GM04503 (cell line): Measurements from ENCODE around the gene SHISA2.

Source experiments
- DNase-seq: peaks from one replicate; pipeline ENCODE4 v3.0.0-alpha.2; 2012; ENCODE audit warnings: low read depth

The SHISA2 gene

DNA sequence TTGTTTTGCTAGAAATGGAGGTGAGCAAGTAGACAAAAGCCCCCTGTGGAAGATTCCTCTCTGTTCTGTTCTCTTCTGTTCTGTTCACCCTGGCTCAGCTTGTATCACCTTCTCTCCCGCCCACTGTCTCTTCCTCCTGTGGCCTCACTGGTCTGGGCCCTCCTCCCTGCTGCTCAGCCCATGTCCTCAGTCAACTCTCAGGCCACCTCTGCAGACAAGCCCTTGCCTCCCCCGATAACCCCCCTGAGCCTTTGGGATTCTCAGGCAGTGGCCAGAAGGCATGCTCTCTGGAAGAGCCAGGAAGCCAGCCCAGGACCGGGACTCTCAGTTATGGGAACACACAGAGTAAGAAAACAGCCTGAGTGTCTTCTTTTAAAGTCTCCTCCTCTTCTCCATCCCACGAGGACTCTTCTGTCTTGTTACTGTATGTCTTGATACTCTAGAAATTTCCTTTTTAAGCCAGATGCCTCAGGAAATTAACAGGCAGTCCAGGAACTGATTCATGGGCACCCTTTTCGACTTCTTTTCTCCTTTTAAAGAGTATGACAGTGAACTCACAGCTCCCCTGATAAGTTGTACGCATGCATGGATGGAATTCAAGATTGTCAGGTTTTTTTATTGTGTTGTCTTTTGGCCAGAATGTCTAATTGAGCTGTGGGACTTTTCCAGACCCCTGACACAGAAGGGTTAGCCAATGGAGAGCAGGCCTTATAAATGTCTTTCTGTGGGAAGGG, 33.7 kb downstream of the SHISA2 start:
- DNase-seq = no peak

DNA sequence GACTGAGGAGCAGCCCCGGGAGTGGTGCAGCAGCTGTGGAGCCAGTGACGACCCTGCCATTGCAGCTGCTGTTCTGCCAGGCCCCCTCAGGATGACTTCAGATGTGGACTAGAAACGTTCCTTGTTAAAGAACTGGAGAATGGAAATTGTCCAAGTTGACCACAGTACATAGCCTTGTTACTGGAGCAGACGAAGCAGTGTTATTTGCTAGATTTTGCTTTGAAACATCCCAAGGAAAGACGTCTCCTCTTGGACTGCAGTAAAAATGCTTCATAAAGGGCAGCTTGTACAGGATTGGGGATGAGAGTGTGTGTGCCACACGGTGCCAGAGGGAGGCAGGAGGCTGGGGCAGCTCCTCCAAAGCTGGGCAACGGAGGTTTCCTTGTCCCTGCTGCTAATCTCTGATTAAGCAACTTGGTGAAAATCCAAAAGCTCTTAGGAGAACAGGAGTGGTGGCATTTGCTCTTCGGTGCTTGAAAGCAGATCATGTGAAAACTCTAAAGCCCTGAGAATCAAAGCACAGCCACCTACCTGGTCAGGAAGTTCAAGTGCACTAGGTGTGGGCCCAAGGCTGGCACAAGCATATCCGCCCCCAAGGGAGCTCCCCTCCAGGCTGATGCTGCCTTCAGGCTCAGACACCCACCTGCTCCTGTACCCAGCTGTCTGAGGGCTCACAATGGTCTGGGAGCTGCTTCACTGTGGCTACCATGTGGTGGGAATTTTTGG, 34.5 kb downstream of the SHISA2 start:
- DNase-seq = no peak

DNA sequence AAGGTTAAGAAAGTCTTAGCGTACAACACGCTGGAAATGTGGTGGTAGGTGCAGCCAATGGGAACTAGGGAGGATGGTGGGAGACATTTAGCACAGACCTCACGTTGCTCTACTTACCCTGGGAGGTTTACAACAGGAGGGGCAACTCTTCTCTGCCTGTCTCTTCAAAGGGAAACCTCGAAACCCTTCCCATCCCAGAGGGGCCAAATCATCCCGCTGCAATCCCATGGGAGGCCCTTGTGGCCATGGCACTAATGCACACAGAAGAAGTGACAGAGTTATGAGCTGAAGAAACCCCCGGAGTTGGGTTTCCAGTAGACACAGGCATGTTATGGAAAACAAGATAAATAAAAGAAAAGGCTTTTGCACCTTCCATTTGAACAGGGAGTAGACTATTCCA, 35.6 kb downstream of the SHISA2 start:
- no peak for DNase-seq

DNA sequence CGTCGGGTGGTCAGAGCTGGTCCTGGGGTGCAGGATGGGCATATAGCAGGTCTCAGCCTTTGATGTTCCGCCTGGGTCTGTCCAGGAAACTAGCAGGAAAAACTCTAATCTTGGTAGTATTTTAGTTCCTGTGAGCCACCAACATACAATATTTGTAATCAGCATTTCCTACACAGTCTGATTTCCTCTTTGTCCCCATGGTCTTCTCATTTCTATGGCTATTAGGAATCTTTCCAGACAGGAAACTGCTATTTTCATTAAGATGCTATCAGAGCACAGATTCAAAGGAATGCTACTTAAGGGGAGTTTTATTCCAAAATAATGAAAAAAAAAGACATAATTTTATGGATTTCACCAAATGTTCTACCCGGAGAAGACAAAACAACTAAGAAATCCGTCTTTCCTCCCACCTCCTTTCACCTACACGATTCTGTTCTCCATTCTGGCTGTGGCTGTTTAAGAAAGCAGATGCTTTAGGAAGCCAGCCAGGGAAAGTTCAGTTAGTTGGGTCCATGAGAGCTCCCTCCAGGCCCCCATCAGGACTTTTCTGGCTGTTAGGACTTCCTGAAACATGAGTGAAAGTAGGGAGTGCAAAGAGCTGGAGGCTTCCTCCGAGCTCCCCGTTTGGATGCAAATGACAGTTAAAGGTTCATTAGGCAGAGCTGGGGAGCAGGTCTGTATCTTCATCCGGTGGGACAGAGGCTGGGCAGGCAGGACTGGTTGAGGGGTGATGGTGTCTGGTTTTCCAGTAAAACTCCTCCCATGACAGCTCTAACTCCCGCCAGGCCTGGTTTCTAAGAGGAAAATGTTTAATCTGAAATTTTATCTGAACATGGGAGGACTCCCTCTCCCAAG, 36.3 kb downstream of the SHISA2 start:
- no peak for DNase-seq

DNA sequence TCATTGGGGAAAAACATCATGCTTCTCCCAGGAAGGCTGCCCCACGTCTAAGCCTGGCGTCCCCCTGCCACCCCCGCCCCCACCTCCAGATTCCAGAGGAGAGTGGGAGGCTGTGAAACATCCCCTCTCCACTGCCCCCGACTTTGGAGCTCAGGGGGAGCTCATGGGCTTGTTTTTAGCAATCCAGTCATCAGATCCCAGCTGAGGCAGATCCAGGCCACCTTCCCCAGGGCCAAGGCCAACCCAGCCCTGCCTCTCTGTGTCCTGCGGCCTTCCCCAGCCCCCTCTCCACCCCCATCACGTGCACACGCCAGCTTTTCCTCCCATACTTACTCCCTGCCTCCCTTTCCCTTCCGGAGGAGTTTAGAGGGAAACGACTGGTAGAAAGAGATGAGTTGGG, 38.8 kb downstream of the SHISA2 start:
- no peak for DNase-seq

DNA sequence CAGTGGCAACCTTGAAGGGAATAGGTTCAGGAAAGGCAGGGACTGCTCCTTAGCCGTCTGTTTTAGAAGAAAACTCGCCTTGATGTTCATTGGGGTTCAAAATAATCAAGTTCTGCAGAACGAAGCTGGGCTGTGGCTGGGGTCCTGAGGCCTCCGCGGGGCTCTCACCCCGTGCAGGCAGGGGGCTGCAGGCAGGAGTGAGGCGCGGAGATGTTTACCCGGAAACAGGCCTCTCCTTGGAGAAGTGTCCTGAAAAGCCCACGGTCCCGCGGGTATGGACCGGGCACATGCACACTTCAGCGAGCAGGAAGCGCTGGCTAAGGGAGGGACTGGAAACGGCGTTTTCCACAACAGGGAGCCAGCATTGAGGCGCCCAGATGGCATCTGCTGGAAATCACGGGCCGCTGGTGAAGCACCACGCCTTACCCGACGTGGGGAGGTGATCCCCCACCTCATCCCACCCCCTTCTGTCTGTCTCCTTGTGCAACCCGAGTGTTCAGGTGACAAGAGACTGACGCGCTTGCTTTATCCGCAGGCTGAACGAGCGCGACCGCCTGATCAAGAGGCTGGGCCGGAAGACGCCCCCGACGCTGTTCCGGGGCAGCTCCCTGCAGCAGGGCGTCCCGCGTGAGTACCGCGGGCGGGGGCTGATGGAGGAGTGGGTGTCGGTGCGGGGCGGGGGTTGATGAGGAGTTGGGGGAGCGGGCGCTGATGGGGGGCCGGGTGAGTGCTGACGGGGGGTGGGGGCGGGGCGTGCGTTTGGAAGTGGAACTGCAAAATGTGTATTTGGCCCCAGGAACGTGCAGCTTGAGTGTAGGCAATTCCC, 39.6 kb downstream of the SHISA2 start:
- DNase-seq = no peak

DNA sequence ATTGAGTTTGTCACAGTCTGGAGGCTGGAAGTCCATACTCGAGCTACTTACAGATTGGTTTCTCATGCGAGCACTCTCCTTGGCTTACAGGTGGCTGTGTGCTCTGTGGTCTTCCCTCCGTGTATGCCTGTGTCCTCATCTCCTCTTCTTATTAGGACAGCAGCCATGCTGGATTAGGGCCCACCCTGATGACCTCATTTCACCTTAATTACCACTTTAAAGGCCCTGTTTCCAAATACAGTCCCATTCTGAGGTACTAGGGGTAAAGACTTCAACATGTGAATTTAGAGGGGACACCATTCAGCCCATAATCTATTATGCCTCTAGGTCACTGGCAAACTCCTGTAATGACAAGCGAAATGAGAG, 40.6 kb downstream of the SHISA2 start:
- DNase-seq = no peak

DNA sequence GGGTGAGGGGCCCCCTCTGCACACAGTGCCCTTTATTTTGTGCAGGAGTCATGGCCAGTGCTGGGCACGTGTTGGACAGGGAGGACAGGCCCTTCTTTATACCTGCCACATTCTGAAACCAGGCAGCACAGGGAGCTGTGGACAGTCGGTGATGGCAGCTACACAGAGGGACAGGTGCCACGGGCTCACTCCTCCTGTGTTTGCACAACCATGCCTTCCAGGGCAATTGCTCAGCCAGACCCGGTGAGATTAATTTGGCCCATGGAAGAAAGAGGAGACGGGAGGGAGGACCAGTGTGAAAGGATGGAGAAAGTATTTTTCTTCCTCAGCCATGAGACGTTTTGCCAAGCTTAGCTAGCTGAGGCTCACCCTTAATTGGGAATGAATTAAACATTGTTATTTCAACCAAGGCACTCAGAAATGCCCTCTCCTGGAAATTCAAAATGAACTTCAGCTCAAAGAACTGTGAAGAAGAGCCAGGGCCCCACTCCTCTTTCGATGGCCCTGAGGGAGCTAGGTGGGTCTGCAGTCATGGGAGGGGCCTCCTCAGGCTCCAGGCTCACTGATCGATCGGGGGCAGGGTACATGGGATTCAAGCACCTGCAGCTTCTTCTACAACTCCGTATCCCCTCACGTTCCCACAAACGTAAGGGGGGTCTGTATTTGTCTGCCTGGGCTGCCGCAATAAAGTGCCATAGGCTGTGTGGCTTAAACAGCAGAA, 41.2 kb downstream of the SHISA2 start:
- no peak for DNase-seq

DNA sequence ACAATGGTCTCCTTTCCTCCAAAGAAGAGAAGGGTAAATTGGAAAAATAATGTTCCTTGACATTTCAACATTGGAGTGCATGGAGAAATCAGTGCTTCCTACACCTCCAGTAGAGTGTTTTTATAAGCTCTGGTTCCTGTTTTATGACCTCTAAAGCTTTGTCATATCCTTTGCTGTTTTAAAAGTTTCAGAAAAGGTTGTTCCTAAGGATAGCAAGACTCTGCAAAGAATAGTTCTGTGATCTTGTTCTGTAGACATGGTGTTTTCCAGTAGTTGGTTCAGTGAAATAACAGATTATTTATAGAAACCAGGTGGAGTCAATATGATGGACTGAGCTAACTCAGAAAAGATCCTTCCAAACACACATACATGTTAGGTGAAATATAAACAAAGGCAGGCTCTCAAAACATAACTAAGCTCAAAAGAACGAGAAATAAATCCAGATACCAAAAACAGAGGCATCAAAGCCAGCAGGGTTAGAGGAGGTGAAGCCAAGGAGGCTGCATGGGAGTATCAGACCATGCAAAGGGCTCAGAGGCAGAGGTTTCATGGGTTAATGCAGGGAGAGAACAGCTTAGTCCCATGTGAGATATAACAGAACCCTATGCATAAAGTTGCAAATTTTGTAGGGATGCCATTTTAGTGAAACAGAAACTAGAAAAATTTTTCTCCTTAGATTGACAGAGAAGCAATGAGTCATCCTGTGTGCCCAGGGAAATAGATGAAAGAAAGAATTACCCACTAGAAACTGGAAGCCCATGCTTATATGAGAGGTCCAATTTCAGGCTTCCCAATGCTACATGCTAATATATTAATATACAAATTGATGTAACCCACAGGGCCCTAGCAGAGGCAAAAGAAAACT, 44.3 kb downstream of the SHISA2 start:
- DNase-seq = no peak
